ENCODE measurements around the gene PITX1. TPM values are rescaled to one million over a fixed set of nuclear protein-coding genes. Genes with fewer than 3 reads are reported as not detected.
A peak's percentile ranks its signal among the peaks of the same experiment; 100 is the strongest.

The PITX1 gene
- total and polyA plus RNA-seq, 2 of the 13 experiments (the other 11 are each of a cell fraction or from before 2014, with no cell fraction given) = 11.7 to 20.2 TPM

DNA sequence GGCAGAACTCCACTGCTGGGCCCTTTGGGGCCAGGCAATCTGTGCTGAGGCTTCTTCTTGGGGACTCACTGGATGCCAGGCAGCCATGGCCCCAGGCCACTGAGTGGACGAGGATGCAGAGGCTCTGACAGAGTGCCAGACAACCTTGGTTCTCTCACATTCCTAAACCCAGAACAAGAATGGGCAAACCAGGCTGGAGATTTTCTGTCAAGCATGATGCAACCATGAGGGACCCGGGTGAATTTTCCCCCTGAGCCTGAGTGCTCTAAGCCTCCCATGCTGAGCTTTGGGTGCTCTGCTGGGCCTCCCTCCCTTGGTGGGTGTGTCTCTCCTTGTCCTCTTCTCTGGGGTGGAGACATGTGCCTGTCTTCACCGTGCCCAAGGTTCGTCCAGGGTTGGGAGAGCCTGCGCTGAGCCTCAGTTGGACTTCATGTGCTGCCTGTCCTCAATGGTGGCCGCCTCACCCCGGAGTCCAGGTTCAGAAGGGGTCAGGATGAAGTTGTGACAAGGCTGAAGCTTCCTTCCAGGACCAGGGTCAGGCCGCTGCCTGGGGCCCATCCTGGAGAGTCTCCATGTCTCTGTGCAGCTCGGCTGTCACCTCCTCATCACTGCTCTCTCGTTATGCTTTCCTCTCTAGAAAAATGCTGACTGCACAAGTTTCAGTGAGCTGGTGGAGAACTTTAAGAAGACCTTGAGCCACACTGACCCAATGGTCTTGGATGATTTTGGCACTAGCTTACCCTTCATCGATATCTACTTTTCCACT, 24.1 kb downstream of the PITX1 start:
- no peaks in the 10 kb centered on the region for H3K79me2 ChIP-seq (ENCODE audit: insufficient read depth, low read length)
- ChIA-PET CTCF (ENCODE audit: low intra/inter-chr PET ratio, low total read pairs) (interaction anchor here (3.7 kb wide), 1 partner anchor 181 kb away, joined by 18 read pairs; no protein-coding TSS in a partner anchor), POLR2A (no interaction called here)
- in situ Hi-C loops (cut with HindIII; ENCODE audit: extremely low pct_ligation_motif_present, low pct_unique_long_range_greater_than_20kb) = no loop called here
- FAIRE-seq (no peak), DNase-seq (ENCODE audit: low spot score) (no peak), ATAC-seq (no peak)
- H3K4me3 ChIP-seq (replicated peaks in 1 of 3; ENCODE audit: insufficient read depth in 1 of 3, low read depth in 2 of 3, low read length in 3 of 3) = no peak overlapping the region
- H2AFZ ChIP-seq (ENCODE audit: low read length) = no peak overlapping the region
- BruUV-seq (replicated peaks) = no TSS peak
- intact Hi-C loops (cut with micrococcal nuclease; ENCODE audit: unreplicated experiment) = loop anchor here (5.0 kb wide), 1 partner anchor 182 kb away; no protein-coding TSS in a partner anchor
- H3K9me3 ChIP-seq (ENCODE audit: low read length) = no peaks in the 10 kb centered on the region
- WGBS (ENCODE audit: low lambda C conversion rate) = 92% methylated on average over 9 of the region's 11 CpGs
- H3K27me3 ChIP-seq (ENCODE audit: control insufficient read depth in 1 of 2, insufficient read depth in 2 of 2, low read length in 2 of 2) = no peaks in the 10 kb centered on the region
- no peaks in the 10 kb centered on the region for H4K20me1 ChIP-seq (ENCODE audit: insufficient read depth, low read length)
- H3K9ac ChIP-seq (ENCODE audit: insufficient read depth, low read depth, low read length) = no peak overlapping the region
- H3K4me1 ChIP-seq (ENCODE audit: insufficient read depth, low read length) = peaks cover 14% of the 10 kb centered on the region
- no peak overlapping the region for H3K27ac ChIP-seq (ENCODE audit: extremely low read length, insufficient read depth, low read length)
- no peak for TF ChIP-seq KDM4B (CRISPR knock-in tag; IDR thresholded peaks at IDR 0.05)
- TF ChIP-seq MAFF (IDR thresholded peaks at IDR 0.05; ENCODE audit: low read depth, low read length) = peak; percentile 91
- peak; percentile 93 to 94 for TF ChIP-seq MAFK (conservative IDR thresholded peaks at IDR 0.05 in 1 of 2, IDR thresholded peaks at IDR 0.05 in 1 of 2; ENCODE audit: low read length in 2 of 2)
- TF ChIP-seq, protein P1, sequence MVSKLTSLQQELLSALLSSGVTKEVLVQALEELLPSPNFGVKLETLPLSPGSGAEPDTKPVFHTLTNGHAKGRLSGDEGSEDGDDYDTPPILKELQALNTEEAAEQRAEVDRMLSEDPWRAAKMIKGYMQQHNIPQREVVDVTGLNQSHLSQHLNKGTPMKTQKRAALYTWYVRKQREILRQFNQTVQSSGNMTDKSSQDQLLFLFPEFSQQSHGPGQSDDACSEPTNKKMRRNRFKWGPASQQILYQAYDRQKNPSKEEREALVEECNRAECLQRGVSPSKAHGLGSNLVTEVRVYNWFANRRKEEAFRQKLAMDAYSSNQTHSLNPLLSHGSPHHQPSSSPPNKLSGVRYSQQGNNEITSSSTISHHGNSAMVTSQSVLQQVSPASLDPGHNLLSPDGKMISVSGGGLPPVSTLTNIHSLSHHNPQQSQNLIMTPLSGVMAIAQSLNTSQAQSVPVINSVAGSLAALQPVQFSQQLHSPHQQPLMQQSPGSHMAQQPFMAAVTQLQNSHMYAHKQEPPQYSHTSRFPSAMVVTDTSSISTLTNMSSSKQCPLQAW (CRISPR knock-in tag; IDR thresholded peaks at IDR 0.05) = no peak
- no peaks in the 10 kb centered on the region for H3K36me3 ChIP-seq (replicated peaks in 1 of 2; ENCODE audit: control insufficient read depth in 1 of 2, insufficient read depth in 2 of 2, low read length in 2 of 2)
- no peak overlapping the region for H3K4me2 ChIP-seq (ENCODE audit: low read depth, low read length)
